Measurements from ENCODE around the gene RELL2. TPM values are rescaled to one million over a fixed set of nuclear protein-coding genes. Genes with fewer than 3 reads are reported as not detected.

The RELL2 gene
- total RNA-seq, 1 experiment from 2014 or later, result 5.8 TPM

DNA sequence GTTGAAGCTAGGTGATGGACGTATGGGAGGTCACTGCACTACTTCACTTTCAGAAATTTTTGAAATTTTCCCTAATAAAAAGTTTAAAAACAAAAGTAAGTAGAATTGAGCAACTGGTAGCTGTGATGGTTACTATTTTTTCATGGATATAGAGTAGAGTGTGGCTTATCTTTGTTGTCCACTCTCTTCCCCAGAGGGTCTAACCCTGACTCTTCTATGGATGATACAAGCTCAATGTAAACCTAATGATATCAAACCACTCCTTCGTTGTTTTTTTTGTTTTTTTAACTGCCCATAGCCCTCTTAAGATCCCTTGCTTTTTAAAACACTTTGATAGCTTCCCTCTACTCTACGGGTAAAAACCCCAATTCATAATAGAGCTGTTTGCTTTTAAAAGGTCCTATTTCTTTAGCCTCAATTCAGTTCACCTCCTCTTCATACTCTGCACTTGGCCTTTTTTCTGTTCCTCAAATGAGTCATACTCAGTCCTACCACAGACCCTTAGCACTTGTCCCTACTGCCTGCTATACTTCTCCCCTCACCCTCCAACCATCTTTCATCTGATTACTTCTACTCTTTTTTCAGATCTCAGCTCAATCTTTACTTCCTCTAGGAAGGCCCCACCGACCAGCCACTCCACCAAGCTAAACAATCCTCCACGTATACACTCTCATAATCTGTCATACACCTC lies 2.8 kb upstream of the RELL2 start:
- Histone ChIP-seq H3K4me3 (no peak overlapping the region), H3K4me1 (replicated peaks) (peaks cover 23% of the 10 kb centered on the region), H3K27ac (no peak overlapping the region), H3K36me3 (peaks cover 56% of the 10 kb centered on the region), H3K9me3 (replicated peaks) (no peaks in the 10 kb centered on the region), H3K27me3 (replicated peaks) (no peaks in the 10 kb centered on the region)
- DNase-seq (ENCODE audit: low read depth in 1 of 2, low spot score in 2 of 2), result no peak

DNA sequence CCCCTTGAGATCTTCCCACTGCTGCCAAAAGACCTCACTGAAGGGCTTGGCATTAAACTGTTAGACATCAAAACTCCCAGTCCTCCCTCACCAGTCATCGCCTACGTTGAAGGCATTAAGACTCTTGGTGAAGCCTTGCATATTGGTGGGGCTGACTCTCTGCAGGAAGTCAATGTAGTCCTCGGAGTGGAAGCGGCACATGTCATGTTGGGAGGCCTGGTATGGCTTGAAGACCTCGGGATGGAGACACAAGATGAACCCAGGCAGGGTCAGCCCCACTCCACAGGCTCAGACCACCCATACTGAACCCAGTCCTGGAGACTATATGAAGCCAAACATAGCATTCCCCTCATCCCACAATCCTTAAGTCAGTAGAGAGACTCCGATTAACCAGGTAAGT lies 2.1 kb upstream of the RELL2 start:
- Histone ChIP-seq H3K36me3 (peaks cover 49% of the 10 kb centered on the region), H3K9me3 (replicated peaks) (no peaks in the 10 kb centered on the region), H3K4me3 (no peak overlapping the region), H3K27ac (no peak overlapping the region), H3K27me3 (replicated peaks) (no peaks in the 10 kb centered on the region), H3K4me1 (replicated peaks) (peaks cover 23% of the 10 kb centered on the region)
- DNase-seq (ENCODE audit: low read depth in 1 of 2, low spot score in 2 of 2), result no peak

DNA sequence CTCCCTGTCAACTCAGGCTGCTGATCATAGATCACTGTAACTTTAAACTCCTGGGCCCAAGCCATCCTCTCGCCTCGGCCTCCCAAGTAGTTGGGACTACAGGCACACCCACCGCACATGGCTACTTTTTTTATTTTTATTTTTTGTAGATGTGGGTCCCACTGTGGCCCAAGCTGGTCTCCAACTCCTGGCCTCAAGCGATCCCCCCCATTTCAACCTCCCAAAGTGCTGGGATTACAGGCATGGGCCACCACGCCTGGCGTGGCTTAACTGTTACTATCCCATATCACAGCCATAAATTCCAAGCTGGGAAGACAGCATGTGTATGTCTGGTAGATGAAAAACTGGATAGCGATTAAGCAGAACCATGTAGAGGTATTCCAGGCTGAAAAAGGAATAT lies 1.2 kb upstream of the RELL2 start:
- H3K36me3 ChIP-seq, result peaks cover 40% of the 10 kb centered on the region
- no peak overlapping the region for H3K27ac ChIP-seq
- H3K9me3 ChIP-seq (replicated peaks), result no peaks in the 10 kb centered on the region
- peak overlapping the region; percentile 67 for H3K4me3 ChIP-seq
- DNase-seq (ENCODE audit: low read depth in 1 of 2, low spot score in 2 of 2), result no peak
- H3K4me1 ChIP-seq (replicated peaks), result peaks cover 23% of the 10 kb centered on the region
- H3K27me3 ChIP-seq (replicated peaks), result no peaks in the 10 kb centered on the region

DNA sequence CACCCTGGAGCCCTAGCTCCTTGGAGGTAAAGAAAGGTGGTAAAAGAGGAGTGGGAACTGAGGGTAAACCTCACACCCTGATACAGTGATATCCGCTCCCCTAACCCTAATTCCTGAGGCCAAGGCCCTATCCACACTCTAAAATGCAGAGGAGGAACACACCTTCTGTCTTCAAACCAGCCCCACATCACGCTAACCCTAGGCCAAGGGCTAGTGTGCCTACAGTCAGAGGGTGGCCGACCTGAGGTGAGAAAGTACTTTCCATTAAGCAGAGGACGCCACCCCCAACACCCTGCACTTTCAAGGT lies 738 bp upstream of the RELL2 start:
- Histone ChIP-seq H3K36me3 (peaks cover 42% of the 10 kb centered on the region), H3K9me3 (replicated peaks) (no peaks in the 10 kb centered on the region), H3K27me3 (replicated peaks) (no peaks in the 10 kb centered on the region), H3K27ac (no peak overlapping the region), H3K4me3 (peak overlapping the region; percentile 67), H3K4me1 (replicated peaks) (peaks cover 23% of the 10 kb centered on the region)
- DNase-seq (ENCODE audit: low read depth in 1 of 2, low spot score in 2 of 2), result no peak

DNA sequence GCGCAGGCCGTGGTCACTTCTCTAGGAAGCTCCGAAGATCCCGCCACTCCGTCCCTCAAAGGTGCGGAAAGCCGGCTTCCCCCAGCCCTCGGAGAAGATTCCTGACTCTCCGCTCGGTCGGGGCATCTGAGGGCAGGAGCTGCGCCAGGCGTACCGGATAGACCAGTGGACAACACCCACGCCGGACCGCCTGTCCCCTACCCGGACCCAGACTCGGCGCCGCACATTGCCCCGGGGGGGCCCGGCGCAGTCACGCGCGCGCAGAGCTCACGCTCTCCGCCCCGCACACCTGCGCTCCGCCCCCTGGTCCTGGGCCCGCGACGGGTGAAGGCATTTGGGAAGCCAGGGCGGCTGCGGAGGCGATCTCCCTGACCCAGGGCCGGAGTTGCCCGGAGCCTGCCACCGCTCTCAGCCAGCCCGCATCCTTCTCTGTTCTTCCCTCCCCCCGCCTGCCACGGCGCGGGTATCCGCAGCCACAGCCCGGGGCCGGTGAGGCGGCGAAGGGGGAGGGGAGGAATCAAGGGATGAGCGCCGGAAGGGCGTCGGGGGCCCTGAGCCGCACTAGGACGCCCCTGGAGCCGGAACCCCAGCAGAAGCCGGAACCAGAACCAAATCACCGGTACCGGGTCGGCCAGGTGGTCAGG lies 448 bp downstream of the RELL2 start:
- no peaks in the 10 kb centered on the region for H3K27me3 ChIP-seq (replicated peaks)
- peaks cover 34% of the 10 kb centered on the region for H3K4me1 ChIP-seq (replicated peaks)
- peaks cover 44% of the 10 kb centered on the region for H3K36me3 ChIP-seq
- DNase-seq (ENCODE audit: low read depth in 1 of 2, low spot score in 2 of 2), result peak in 1 of 2 experiments; percentile 47
- no peak overlapping the region for H3K27ac ChIP-seq
- H3K9me3 ChIP-seq (replicated peaks), result no peaks in the 10 kb centered on the region
- H3K4me3 ChIP-seq, result peak overlapping the region; percentile 67

DNA sequence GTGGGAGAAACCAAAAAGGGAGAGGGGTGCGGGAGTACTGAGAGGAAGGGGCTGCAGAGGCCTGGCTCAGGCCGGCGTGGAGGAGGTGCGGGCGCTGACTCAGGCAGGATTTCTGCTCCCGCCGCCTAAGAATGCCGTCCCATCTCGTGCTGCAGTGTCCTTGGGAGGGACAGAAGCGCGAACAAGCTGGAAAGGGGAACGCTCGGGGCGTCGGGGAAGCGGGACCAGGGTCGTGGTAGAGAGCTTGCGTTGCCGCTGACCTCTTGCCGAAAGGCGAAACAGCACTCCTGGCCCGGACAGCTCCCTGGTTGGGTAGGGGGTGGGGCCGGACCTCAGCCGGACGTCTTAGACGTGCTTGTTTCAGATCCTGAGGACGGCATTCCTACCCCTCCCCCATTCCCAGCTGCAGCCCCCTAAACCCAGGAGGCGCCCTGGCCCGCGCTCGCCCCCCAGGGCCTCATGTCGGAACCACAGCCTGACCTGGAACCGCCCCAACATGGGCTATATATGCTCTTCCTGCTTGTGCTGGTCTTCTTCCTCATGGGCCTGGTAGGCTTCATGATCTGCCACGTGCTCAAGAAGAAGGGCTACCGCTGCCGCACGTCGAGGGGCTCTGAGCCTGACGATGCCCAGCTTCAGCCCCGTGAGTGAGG lies 1.1 kb downstream of the RELL2 start:
- Histone ChIP-seq H3K27ac (no peak overlapping the region), H3K4me3 (peak overlapping the region; percentile 67), H3K36me3 (peaks cover 44% of the 10 kb centered on the region), H3K9me3 (replicated peaks) (no peaks in the 10 kb centered on the region), H3K27me3 (replicated peaks) (no peaks in the 10 kb centered on the region), H3K4me1 (replicated peaks) (peaks cover 36% of the 10 kb centered on the region)
- DNase-seq (ENCODE audit: low read depth in 1 of 2, low spot score in 2 of 2), result peak; percentile 54 to 83

DNA sequence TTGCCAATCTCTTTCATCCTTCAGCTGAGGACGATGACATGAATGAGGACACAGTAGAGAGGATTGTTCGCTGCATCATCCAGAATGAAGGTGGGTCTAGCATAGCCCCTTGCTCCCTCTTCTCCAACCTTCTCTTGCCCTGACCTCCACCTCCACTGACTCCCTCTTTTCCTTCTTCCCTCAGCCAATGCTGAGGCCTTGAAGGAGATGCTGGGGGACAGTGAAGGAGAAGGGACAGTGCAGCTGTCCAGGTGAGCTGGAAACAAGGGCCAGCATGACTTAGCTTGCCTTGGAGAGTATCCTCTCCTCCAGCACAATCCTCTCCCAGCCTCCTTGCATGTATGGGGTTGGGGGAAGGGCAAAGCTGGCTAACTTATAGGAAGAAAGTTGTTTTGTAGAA lies 2.0 kb downstream of the RELL2 start:
- DNase-seq (ENCODE audit: low read depth in 1 of 2, low spot score in 2 of 2), result no peak
- Histone ChIP-seq H3K27me3 (replicated peaks) (no peaks in the 10 kb centered on the region), H3K36me3 (peaks cover 49% of the 10 kb centered on the region), H3K9me3 (replicated peaks) (no peaks in the 10 kb centered on the region), H3K27ac (no peak overlapping the region), H3K4me1 (replicated peaks) (peaks cover 36% of the 10 kb centered on the region), H3K4me3 (no peak overlapping the region)

DNA sequence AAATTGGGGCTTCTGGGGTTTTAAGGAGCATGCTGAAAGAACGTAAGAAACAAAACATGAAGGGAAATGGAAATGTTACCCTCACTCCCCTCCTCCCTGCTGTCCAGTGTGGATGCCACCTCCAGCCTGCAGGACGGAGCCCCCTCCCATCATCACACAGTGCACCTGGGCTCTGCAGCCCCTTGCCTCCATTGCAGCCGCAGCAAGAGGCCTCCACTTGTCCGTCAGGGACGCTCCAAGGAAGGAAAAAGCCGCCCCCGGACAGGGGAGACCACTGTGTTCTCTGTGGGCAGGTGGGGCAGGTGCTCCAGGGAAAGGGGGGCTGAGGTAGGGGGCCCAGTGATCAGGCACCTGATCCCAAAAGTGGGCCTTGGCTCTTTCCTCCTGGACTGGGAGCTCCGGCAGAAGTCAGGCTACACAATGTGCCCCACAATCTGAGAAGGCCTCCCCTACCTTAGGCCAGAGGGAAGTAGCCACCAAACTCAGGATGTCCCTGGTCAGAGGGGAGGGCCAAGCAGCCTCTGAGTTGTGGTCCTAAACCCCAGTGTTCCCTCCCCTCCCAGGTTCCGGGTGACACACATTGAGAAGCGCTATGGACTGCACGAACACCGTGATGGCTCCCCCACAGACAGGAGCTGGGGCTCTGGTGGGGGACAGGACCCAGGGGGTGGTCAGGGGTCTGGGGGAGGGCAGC lies 2.7 kb downstream of the RELL2 start:
- Histone ChIP-seq H3K27ac (no peak overlapping the region), H3K4me1 (replicated peaks) (peaks cover 36% of the 10 kb centered on the region), H3K36me3 (peaks cover 49% of the 10 kb centered on the region), H3K27me3 (replicated peaks) (no peaks in the 10 kb centered on the region), H3K9me3 (replicated peaks) (no peaks in the 10 kb centered on the region), H3K4me3 (no peak overlapping the region)
- no peak for DNase-seq (ENCODE audit: low read depth in 1 of 2, low spot score in 2 of 2)

DNA sequence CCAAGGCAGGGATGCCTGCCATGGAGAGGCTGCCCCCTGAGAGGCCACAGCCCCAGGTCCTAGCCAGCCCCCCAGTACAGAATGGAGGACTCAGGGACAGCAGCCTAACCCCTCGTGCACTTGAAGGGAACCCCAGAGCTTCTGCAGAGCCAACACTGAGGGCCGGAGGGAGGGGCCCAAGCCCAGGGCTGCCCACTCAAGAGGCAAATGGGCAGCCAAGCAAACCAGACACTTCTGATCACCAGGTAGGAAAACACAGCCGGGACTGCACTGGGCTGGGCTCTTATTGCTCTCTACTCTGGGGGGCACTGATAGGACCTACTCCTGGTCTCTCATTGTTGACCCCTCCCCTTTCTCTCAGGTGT lies 3.2 kb downstream of the RELL2 start:
- H3K4me3 ChIP-seq, result no peak overlapping the region
- H3K9me3 ChIP-seq (replicated peaks), result no peaks in the 10 kb centered on the region
- no peaks in the 10 kb centered on the region for H3K27me3 ChIP-seq (replicated peaks)
- peaks cover 36% of the 10 kb centered on the region for H3K4me1 ChIP-seq (replicated peaks)
- no peak overlapping the region for H3K27ac ChIP-seq
- peaks cover 49% of the 10 kb centered on the region for H3K36me3 ChIP-seq
- DNase-seq (ENCODE audit: low read depth in 1 of 2, low spot score in 2 of 2), result no peak

DNA sequence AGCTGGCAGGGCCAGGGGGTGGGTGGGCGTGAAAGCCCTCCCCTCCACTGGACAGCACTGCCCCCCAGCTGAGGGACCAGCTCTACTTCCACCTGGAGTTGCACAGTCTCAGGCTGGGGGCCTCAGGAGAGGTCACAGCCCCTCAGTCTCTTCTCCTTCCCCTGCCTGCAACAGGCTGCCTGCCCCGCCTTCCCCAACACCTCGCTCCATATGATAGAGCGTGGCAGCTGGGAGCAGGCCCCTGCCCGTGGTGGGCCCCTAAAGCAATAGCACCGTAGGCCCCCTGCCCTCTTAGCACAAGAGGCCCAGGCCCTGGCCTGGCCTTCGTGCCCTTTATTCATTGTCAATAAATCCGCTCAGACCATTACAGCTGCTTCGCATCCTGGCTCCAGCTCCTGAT lies 3.9 kb downstream of the RELL2 start:
- no peaks in the 10 kb centered on the region for H3K27me3 ChIP-seq (replicated peaks)
- H3K9me3 ChIP-seq (replicated peaks), result no peaks in the 10 kb centered on the region
- DNase-seq (ENCODE audit: low read depth in 1 of 2, low spot score in 2 of 2), result no peak
- peaks cover 49% of the 10 kb centered on the region for H3K36me3 ChIP-seq
- H3K4me1 ChIP-seq (replicated peaks), result peaks cover 31% of the 10 kb centered on the region
- no peak overlapping the region for H3K4me3 ChIP-seq
- H3K27ac ChIP-seq, result no peak overlapping the region

DNA sequence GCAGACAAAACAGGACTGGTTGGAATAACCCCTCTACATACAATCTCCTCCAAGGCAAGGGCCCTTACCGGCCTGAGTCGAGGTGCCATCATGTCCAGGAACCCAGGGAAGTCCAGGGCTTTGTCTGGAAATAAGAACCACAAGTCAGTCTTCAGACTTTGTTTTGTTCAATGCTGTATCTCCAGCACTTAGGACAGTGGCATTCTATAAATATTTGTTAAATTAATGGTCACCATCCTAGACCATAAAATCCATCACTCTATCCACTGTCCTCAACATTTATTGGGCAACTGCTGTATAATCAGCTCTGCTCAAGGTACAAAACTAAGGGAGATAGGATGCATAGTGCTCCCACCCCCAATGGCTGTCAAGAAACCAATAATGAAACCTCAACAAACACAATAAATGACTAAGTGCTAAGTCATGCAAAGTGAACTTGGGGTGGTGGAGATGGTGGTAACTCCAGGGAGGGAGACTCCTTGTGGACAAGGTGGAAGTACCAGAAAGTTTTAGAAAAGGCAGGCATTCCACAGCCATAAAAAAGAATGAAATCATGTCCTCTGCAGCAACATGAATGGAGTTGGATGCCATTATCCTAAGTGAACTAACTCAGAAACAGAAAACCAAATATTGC lies 5.0 kb downstream of the RELL2 start:
- Histone ChIP-seq H3K27ac (no peak overlapping the region), H3K36me3 (peaks cover 55% of the 10 kb centered on the region), H3K27me3 (replicated peaks) (no peaks in the 10 kb centered on the region), H3K4me3 (no peak overlapping the region), H3K4me1 (replicated peaks) (peaks cover 27% of the 10 kb centered on the region), H3K9me3 (replicated peaks) (no peaks in the 10 kb centered on the region)
- peak; percentile 73 to 86 for DNase-seq (ENCODE audit: low read depth in 1 of 2, low spot score in 2 of 2)

DNA sequence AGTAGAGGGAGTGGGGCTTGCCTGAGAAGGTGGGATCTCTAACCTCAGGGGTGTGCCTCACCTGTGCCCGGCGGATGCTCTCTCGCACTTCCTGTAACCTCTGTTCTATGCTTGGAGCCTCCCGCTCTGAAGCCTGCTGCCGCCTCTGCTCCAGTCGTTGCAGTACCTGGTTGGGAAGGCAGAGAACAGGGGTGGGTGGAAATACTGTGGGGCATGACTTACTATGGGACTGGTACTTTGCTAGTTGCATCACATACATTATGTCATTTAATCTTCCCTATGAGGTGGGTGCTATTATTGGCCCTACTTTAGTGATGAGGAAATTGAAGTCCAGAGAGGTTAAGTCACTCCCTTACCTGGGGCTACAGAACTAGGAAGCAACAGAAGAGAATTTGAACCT lies 9.2 kb downstream of the RELL2 start:
- DNase-seq (ENCODE audit: low read depth in 1 of 2, low spot score in 2 of 2), result no peak
- Histone ChIP-seq H3K36me3 (peaks cover 77% of the 10 kb centered on the region), H3K27me3 (replicated peaks) (no peaks in the 10 kb centered on the region), H3K9me3 (replicated peaks) (no peaks in the 10 kb centered on the region), H3K27ac (no peak overlapping the region), H3K4me3 (no peak overlapping the region), H3K4me1 (replicated peaks) (peaks cover 17% of the 10 kb centered on the region)

DNA sequence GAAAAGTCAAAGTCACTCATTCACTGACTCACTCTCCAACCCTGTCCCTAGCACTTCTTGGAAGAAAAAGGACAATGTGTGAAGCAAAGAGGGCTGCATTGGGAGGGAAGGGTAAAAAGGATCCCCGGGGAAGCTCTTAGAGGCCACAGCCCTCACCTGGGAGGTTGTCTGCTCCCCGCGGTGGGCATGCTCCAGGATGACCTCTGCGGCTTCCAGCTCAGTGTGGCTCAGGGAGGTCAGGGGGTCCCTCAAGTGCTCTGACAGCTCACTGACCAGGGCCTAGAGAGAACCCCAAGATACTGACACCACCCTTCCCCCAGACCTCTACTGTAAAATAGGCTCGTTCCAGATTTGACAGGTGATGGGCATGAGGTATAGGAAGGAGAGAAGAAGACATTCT lies 10.4 kb downstream of the RELL2 start:
- Histone ChIP-seq H3K9me3 (replicated peaks) (no peaks in the 10 kb centered on the region), H3K27me3 (replicated peaks) (no peaks in the 10 kb centered on the region), H3K27ac (no peak overlapping the region), H3K4me3 (no peak overlapping the region), H3K4me1 (replicated peaks) (peaks cover 11% of the 10 kb centered on the region), H3K36me3 (peaks cover 68% of the 10 kb centered on the region)
- no peak for DNase-seq (ENCODE audit: low read depth in 1 of 2, low spot score in 2 of 2)

DNA sequence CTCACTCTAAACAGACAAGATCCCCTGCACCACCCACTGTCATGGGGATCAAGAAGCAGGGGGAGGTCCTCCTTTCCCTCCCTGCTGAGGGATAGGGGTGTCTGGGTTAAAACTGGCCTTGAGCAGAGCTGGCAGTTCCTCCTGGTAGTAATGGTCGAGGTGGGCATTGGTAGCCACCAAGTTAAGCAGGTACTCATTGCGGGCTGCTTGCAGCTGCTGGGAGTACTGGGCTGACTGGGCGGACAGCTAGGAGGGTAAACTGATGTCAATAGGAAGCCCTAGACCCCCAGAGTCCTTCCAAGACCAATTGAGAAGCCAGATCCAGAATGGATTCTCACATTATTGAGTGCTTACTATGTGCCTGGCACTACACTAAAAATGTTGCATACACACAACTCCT lies 11.1 kb downstream of the RELL2 start:
- no peak overlapping the region for H3K27ac ChIP-seq

More for the DNA sequence above, 11.1 kb downstream of the RELL2 start:
- no peak overlapping the region for H3K4me3 ChIP-seq
- DNase-seq (ENCODE audit: low read depth in 1 of 2, low spot score in 2 of 2), result no peak
- H3K9me3 ChIP-seq (replicated peaks), result no peaks in the 10 kb centered on the region
- H3K4me1 ChIP-seq (replicated peaks), result peaks cover 9% of the 10 kb centered on the region
- no peaks in the 10 kb centered on the region for H3K27me3 ChIP-seq (replicated peaks)
- peaks cover 62% of the 10 kb centered on the region for H3K36me3 ChIP-seq

Measured in SJSA1 (cell line).